NCI-H2107 (cell line): ENCODE measurements around the gene HHIPL1.
"Not testable (repeated sequence)": the region's sequence is repeated elsewhere in the genome, so short reads cannot be mapped to it uniquely, and the experiment has no call there.

Experiments used
- DNase-seq: peaks from one replicate; lab custom pipeline; 2025; lab: John Stamatoyannopoulos, UW

HHIPL1 gene

GRCh38 chr14:99660006-99660566, 15.2 kb downstream of the HHIPL1 start:
- no peak for DNase-seq

DNA sequence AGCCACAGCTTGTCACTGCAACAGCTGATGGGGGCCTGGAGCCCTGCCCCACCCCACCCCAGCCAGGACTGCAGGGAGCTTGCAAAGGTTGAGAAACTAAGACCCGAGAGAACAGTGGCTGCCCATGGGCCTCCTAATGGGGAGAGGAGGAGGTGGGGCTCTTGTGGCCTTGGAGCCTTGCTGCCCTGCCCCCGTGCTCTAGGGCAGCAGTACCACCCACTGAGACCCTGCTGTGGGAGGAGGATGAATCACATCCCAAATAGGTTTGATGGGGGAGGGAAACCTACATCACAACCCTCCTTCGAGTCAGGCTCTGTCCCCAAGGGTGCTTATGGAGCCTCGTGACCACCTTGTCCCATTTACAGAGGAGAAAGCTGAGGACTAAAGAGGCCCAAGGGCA, 15.9 kb downstream of the HHIPL1 start:
- DNase-seq = no peak

- DNase-seq = not testable (repeated sequence)
These were observed 16.3 kb downstream of the HHIPL1 start for GRCh38 chr14:99661206-99661605.

- DNase-seq = no peak
These were observed 17.9 kb downstream of the HHIPL1 start for GRCh38 chr14:99662846-99663245.

- no peak for DNase-seq
These were observed 18.6 kb downstream of the HHIPL1 start for GRCh38 chr14:99663386-99664057.

DNA sequence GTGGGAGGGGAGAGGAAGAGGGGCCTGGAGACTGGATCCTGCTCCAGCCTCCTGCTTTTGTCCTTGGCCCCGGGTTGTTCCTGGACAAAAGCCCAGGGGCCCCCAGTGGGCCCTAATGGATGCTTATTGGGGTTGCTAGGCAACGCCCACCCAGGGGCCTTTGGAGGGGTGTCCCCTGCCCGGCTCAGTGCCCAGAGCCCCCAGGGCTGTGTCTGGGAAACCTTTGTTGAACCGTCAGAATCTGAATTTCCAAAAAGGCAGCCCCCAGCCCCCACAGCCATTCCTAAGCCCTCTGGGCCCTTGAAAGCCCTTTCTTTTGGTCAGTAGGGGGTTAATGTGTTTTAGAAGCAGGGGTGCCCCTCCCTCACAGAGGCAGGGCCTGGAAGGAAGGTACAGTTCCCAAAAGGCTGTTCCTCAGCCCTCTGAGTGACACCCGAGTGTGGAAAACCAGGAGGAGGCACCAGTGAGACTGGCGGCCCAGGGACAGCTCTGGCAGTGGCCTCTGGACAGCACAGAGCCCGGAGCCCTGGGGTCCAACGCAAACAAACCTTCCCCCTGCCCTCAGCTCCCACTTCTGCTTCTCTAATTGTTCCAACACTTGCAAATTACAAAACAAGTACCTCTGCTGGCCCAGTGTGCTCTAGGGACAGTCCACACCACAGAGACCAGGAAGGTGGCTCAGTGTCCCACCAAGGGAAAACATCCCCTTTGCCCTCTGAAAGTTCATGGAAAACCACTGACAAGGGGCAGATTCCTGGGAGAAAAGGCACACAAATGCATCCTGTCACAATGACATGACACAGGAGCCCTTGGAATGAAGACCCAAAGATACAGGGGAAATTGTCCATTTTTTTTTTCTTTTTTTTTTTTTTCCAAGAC, 19.4 kb downstream of the HHIPL1 start:
- no peak for DNase-seq

DNA sequence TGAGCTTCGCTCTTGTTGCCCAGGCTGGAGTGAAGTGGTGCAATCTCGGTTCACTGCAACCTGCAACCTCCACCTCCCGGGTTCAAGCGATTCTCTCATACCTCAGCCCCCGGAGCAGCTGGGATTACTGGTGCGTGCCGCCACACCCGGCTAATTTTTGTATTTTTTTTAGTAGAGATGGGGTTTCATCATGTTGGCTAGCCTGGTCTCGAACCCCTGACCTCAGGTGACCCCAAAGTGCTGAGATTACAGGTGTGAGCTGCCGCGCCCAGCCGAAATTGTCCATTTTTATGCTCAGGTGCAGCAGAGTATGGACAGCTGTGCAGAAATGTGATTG, 20.0 kb downstream of the HHIPL1 start:
- no peak for DNase-seq

DNA sequence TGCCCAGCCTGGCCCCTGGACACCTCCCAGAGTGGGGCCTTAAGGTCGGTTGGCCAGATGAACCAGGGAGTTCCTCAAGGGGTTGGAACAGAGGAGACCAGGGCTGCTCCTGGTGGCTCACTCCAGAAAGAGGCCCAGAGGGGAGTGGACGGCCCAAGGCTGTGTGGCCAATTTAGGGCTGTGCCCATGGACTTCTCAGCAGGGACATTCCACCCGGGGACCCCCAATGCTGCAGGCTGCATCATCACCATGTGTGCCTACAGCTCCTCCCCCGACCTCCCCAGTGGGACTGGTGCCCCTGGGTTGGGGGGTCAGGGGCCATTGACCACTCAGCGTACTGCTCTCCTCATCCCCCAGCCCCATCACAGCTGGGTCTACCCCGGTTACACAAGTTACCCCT, 21.6 kb downstream of the HHIPL1 start:
- no peak for DNase-seq

DNA sequence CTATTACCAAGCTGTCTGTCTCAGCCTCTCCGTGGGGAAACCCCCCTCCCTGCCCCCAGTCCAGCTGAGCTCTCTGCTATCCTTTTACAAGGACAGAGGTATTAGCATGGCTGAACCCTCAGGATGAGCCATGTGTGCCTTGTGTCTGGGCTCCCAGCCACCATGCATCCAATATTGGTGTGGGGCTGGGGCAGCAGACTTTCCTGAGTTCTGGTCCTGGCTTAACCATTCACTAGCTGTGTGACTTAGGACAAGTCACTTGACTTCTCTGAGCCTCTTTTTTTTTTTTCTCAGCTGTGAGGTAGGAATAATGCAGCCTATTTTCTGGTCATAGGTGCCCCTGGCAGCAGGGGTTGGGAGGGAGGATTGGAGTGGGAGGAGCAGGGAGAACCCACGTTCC, 22.1 kb downstream of the HHIPL1 start:
- DNase-seq = no peak

DNA sequence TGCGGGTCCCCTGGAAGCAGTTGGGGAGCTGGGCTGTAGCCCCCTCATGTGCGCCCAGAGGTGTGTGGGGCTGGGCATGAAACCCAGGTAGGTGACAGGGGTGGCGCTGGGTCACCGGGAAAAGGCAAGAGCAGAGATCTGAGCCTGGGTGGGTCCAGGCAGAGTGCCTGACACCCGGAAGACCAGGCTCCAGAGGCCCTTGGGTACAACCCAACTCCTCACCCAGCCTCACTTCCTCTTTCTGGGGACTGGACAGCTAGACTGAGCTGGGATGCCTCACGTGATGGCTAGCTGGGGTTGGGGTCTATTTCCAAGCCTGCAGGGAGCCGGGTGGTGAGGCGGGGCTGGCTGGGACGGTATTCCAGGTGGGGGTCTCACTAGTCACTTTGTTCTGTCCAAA, 22.9 kb downstream of the HHIPL1 start:
- DNase-seq = no peak

DNA sequence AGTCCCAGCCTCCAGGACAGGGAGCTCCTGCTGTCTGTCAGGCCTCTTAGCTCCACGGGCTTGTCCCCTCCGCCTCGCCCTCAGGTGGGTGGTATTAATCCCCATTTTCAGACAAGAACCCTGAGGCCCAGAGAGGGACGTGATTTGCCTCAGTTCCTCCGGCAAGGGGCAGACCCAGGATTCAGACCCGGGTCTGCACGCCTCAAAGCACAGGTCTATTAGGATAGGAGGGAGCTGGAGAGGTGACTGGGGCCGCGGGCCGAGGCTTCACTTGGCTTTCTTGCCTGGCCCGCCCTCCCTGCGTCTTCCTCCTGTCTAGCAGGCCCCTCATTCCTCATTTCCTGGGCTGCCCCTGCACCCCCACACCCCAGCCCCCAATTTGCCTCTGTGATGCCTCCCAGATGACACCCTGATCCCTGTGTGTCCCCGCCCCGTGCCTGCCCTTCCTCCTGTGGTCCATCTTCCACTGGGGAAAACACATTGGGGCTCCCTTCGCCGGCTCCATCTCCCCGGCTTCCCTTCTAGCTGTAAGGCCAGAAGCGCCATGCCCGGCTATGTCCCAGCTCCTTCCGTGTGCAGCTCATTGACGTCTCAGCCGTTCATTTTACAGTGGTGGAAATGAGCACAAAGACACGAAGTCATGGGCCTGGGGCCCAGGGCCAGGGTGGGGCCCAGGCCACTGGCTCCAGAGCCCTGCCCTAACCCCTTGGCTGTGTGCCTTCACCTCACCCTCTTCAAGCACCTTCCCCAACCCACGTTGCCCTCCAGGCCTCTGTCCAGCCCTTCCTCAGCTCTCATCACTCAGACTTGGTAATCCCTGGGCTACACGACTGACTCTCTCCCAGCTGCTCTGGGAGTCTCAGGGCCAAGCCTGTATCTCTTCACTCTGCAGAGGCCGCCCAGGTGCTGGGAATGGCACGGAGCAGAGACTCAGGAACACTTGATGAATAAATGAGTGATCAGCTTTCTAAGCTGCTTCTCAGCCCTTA, 23.7 kb downstream of the HHIPL1 start:
- DNase-seq = no peak

DNA sequence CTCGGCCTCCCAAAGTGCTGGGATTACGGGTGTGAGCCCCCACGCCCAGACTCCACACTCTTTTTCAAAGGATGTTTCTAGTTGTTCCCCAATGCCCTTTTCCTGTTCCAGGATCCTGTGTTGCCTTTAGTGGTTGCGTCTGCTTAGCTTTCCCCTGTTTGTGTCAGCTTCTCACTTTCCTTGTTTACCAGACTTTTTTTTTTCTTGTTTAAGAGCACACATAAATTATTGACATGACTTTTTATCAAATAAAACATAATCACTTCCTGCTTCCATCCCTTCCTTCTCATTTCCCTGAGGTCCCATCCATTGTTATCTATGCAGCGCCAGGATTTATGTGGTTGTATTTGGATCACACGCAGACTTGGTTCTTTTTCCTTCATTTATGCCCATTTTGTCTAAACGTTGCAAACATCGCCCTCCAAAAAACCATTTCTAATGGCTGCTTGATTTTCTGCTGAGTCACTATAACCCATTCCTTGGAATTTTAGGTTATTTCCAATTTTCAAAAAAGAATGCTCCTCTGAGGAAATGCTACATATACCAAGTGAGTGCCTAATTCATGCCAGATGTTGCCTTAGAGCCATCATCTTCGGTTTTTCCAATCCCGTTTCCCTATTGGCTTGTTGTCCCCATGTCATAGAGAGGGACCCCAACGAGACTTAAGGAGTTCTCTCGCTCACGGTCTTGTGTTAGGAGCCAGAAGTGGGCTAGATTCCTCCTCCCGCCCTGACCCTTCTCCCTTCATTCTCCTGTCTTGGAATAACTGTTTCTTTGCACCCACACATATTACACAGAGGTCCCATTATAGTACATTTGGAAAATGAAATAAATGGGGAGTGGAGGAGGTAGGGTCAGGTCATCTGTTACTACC, 25.7 kb downstream of the HHIPL1 start:
- DNase-seq = no peak

GRCh38 chr14:99671235-99672224, 26.6 kb downstream of the HHIPL1 start:
- no peak for DNase-seq

- DNase-seq = no peak
These were observed 27.8 kb downstream of the HHIPL1 start for GRCh38 chr14:99672506-99673304.

- no peak for DNase-seq
These were observed 28.6 kb downstream of the HHIPL1 start for GRCh38 chr14:99673305-99674063.

DNA sequence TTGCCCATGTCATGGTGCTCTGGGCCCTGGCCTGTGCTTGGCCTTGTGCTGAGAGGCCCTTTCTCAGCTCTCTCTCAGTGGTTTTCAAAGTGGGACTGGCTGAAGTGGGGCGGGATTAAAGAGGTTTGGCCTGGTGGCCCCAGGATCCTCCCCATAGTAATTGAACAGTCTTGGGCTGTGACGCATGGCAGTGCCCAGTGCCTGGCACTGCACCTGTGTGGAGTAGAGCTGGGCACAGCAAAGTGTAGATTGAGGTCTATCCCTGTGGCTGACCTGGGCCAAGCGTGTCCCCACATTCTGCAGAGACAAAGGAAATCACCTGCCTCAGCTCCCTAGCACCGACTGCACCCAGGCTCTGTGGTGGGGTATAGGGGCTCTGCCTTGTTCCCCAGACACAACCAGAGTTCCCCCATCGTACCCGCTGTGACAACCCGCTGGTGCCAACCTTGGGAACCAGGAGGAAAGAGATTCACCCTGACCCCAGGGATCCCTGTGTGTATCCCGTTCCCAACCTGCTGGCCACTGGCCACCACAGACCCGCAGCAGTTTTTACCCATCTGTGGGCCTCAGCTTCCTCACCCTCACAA, 29.2 kb downstream of the HHIPL1 start:
- DNase-seq = no peak

DNA sequence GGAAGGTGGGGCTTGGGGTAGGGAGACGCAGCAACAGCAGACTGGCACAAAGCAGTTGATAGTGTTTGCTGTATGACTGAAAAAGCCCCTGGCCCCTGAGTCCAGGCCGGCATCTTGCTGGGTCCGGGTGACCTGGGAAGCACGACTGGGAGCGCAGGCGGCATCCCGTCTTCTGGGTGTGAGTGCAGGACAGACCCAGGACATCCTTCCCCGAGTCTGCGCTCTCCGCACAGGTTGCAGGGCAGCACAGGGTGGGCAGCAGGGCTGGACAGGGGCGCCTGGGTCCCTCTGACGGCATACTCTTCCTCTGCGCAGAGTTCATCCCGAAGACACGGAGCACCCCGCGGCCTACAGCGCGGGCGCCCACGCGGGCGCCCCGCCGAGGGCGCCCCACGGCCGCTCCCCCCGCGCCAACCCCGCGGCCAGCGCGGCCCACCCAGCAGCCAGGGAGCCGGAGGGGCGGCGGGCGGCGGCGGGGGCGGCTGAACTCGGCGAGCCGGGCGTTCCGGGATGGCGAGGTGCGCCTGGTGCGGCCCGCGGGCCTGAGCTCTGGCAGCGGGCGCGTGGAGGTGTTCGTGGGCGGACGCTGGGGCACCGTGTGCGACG, 29.9 kb downstream of the HHIPL1 start:
- DNase-seq = no peak
